Stimulated activated naive CD8-positive, alpha-beta T cell treated with anti-CD3 and anti-CD28 coated beads, Interleukin-15, amount 100 ng/mL, for 72 hours (primary cell): ENCODE data around the gene DLG4.

Source experiments
- ATAC-seq: fragments of 150-1000 bp; cut with Tn5 transposase; 2 replicates; pipeline ENCODE4 v1.10.0; 2021; ENCODE audit warnings: mild to moderate bottlenecking, moderate library complexity
- DNase-seq, 2 donors: peaks; one replicate each; pipeline ENCODE4 v3.0.0; 2021 to 2022
- H3K27ac Mint-ChIP-seq, 2 donors: one replicate each; pipeline ENCODE4 v1.8.0; 2022; ENCODE audit warnings: mild to moderate bottlenecking in 2 of 2, mixed read lengths in 2 of 2, moderate library complexity in 2 of 2
- H3K27me3 Mint-ChIP-seq: one replicate; pipeline ENCODE4 v1.8.0; 2022; ENCODE audit warnings: mixed read lengths
- H3K4me1 Mint-ChIP-seq: one replicate; pipeline ENCODE4 v1.8.0; 2022; ENCODE audit warnings: mild to moderate bottlenecking, mixed read lengths
- H3K4me3 Mint-ChIP-seq, 2 donors: one replicate each; pipeline ENCODE4 v1.8.0; 2022; ENCODE audit warnings: mild to moderate bottlenecking in 2 of 2, mixed read lengths in 2 of 2, moderate library complexity in 1 of 2
- H3K9me3 Mint-ChIP-seq, 2 donors: one replicate each; pipeline ENCODE4 v1.8.0; 2022; ENCODE audit warnings: mixed read lengths in 2 of 2

DLG4 gene

GRCh38 chr17:7146115-7146514 lies 73.5 kb downstream of the DLG4 start:
- Mint-ChIP-seq H3K4me3 (no peak overlapping the region), H3K27me3 (no peaks in the 10 kb centered on the region), H3K9me3 (no peaks in the 10 kb centered on the region), H3K27ac (no peak overlapping the region), H3K4me1 (no peaks in the 10 kb centered on the region)
- DNase-seq, result no peak
- no peak for ATAC-seq

- DNase-seq (no peak), ATAC-seq (no peak)
- Mint-ChIP-seq H3K9me3 (no peaks in the 10 kb centered on the region), H3K27me3 (peaks cover 5% of the 10 kb centered on the region), H3K4me1 (no peaks in the 10 kb centered on the region), H3K27ac (no peak overlapping the region), H3K4me3 (no peak overlapping the region)
These were observed 75.4 kb downstream of the DLG4 start for GRCh38 chr17:7144213-7144612.

GRCh38 chr17:7141824-7142223 lies 77.8 kb downstream of the DLG4 start:
- no peaks in the 10 kb centered on the region for H3K4me1 Mint-ChIP-seq
- peaks cover 18% of the 10 kb centered on the region for H3K27me3 Mint-ChIP-seq
- no peak for ATAC-seq
- DNase-seq, result no peak
- no peak overlapping the region for H3K4me3 Mint-ChIP-seq
- H3K27ac Mint-ChIP-seq, result peak overlapping the region in 1 of 2 donors; percentile 4
- H3K9me3 Mint-ChIP-seq, result no peaks in the 10 kb centered on the region

GRCh38 chr17:7139400-7139799 lies 80.2 kb downstream of the DLG4 start:
- no peaks in the 10 kb centered on the region for H3K9me3 Mint-ChIP-seq
- peaks cover 21% of the 10 kb centered on the region for H3K27me3 Mint-ChIP-seq
- H3K4me3 Mint-ChIP-seq, result no peak overlapping the region
- ATAC-seq, result no peak
- no peak overlapping the region for H3K27ac Mint-ChIP-seq
- no peak for DNase-seq
- peaks cover 8% of the 10 kb centered on the region for H3K4me1 Mint-ChIP-seq

- peaks cover 21% of the 10 kb centered on the region for H3K27me3 Mint-ChIP-seq
- peaks cover 9% of the 10 kb centered on the region for H3K4me1 Mint-ChIP-seq
- DNase-seq (no peak), ATAC-seq (no peak)
- H3K27ac Mint-ChIP-seq, result no peak overlapping the region
- no peak overlapping the region for H3K4me3 Mint-ChIP-seq
- no peaks in the 10 kb centered on the region for H3K9me3 Mint-ChIP-seq
These were observed 80.7 kb downstream of the DLG4 start for GRCh38 chr17:7138800-7139381.

- Mint-ChIP-seq H3K4me1 (peaks cover 23% of the 10 kb centered on the region), H3K27ac (no peak overlapping the region), H3K27me3 (peaks cover 21% of the 10 kb centered on the region), H3K4me3 (no peak overlapping the region), H3K9me3 (no peaks in the 10 kb centered on the region)
- ATAC-seq (no peak), DNase-seq (no peak)
These were observed 82.3 kb downstream of the DLG4 start for GRCh38 chr17:7137171-7137943.
